Astrocyte of the cerebellum (primary cell): ENCODE measurements around the gene MYO16.

Source experiments
- DNase-seq: peaks from one replicate; pipeline ENCODE4 v3.0.0-alpha.2; 2011; ENCODE audit warnings: low read depth
- H3K4me3 ChIP-seq: 2 replicates; pipeline ENCODE4 v1.5.1; 2011; ENCODE audit warnings: mild to moderate bottlenecking, low read depth, low read length, moderate library complexity
- CTCF ChIP-seq: IDR thresholded peaks from 2 replicates; pipeline ENCODE4 v1.5.1; 2012; ENCODE audit warnings: low read length, low read depth, moderate library complexity, mild to moderate bottlenecking; ENCODE audit errors: missing control alignments
- in situ Hi-C: cut with HindIII; loops from 2 replicates; pipeline ENCODE4 v1.10.0; 2017; ENCODE audit warnings: low sequenced_read_pairs

The MYO16 gene

GRCh38 chr13:108968566-108968965 lies 339.2 kb downstream of the MYO16 start:
- no peak for TF ChIP-seq CTCF
- H3K4me3 ChIP-seq: no peak overlapping the region
- in situ Hi-C loops: no loop called here
- no peak for DNase-seq

- no peak for TF ChIP-seq CTCF
- in situ Hi-C loops: no loop called here
- DNase-seq: no peak
- no peak overlapping the region for H3K4me3 ChIP-seq
Observed at GRCh38 chr13:108974686-108975085, 345.3 kb downstream of the MYO16 start.

- TF ChIP-seq CTCF: no peak
- in situ Hi-C loops: no loop called here
- no peak for DNase-seq
- no peak overlapping the region for H3K4me3 ChIP-seq
Observed at GRCh38 chr13:108980237-108980636, 350.8 kb downstream of the MYO16 start.

GRCh38 chr13:108981407-108981806 lies 352.0 kb downstream of the MYO16 start:
- TF ChIP-seq CTCF: no peak
- DNase-seq: no peak
- in situ Hi-C loops: no loop called here
- H3K4me3 ChIP-seq: no peak overlapping the region

- DNase-seq: no peak
- no peak overlapping the region for H3K4me3 ChIP-seq
- in situ Hi-C loops: no loop called here
- TF ChIP-seq CTCF: no peak
Observed at GRCh38 chr13:108983273-108983672, 353.9 kb downstream of the MYO16 start.

GRCh38 chr13:108984251-108984920 lies 355.0 kb downstream of the MYO16 start:
- no peak overlapping the region for H3K4me3 ChIP-seq
- DNase-seq: no peak
- TF ChIP-seq CTCF: no peak
- in situ Hi-C loops: no loop called here
